Umbilical cord (tissue), 2 donors: Measurements from ENCODE around the gene SLC6A11. TPM values are rescaled to one million over a fixed set of nuclear protein-coding genes. Genes with fewer than 3 reads are reported as not detected.

Experiments
- DNase-seq: peaks from one replicate; pipeline ENCODE4 v3.0.0-alpha.2; 2015; ENCODE audit warnings: low spot score
- total RNA-seq: library from RNA; depleted of rRNA; stranded (reverse); fragments of >200 nt; gene quantifications from one replicate; pipeline ENCODE4 v1.2.3, GENCODE V29; 2014; ENCODE audit warnings: low replicate concordance; ENCODE audit not compliant: insufficient read depth

Gene SLC6A11
- total RNA-seq, 1 donor from 2014 or later: 1.4 TPM

- no peak for DNase-seq
Measured at GRCh38 chr3:10951295-10951926, 135.4 kb downstream of the SLC6A11 start.

- DNase-seq: no peak
Measured at GRCh38 chr3:10952525-10952924, 136.5 kb downstream of the SLC6A11 start.

- DNase-seq: no peak
Measured at GRCh38 chr3:10954740-10955139, 138.7 kb downstream of the SLC6A11 start.

GRCh38 chr3:10955711-10956453 lies 139.9 kb downstream of the SLC6A11 start:
- no peak for DNase-seq

GRCh38 chr3:10956531-10956930 lies 140.5 kb downstream of the SLC6A11 start:
- no peak for DNase-seq

GRCh38 chr3:10956986-10957385 lies 141.0 kb downstream of the SLC6A11 start:
- no peak for DNase-seq

- no peak for DNase-seq
Measured at GRCh38 chr3:10957976-10958749, 142.1 kb downstream of the SLC6A11 start.

GRCh38 chr3:10960255-10960654 lies 144.2 kb downstream of the SLC6A11 start:
- DNase-seq: no peak

GRCh38 chr3:10961921-10962320 lies 145.9 kb downstream of the SLC6A11 start:
- DNase-seq: no peak

- no peak for DNase-seq
Measured at GRCh38 chr3:10962481-10963036, 146.5 kb downstream of the SLC6A11 start.

- DNase-seq: peak; percentile 25
Measured at GRCh38 chr3:10964537-10965167, 148.6 kb downstream of the SLC6A11 start.

GRCh38 chr3:10968401-10968800 lies 152.4 kb downstream of the SLC6A11 start:
- no peak for DNase-seq

GRCh38 chr3:10970306-10970960 lies 154.4 kb downstream of the SLC6A11 start:
- DNase-seq: no peak

GRCh38 chr3:10972072-10972782 lies 156.2 kb downstream of the SLC6A11 start:
- no peak for DNase-seq

- no peak for DNase-seq
Measured at GRCh38 chr3:10973046-10973595, 157.1 kb downstream of the SLC6A11 start.

- no peak for DNase-seq
Measured at GRCh38 chr3:10974131-10974530, 158.1 kb downstream of the SLC6A11 start.

GRCh38 chr3:10974746-10975375 lies 158.8 kb downstream of the SLC6A11 start:
- DNase-seq: no peak

GRCh38 chr3:10975695-10976234 lies 159.7 kb downstream of the SLC6A11 start:
- DNase-seq: no peak

GRCh38 chr3:10976770-10977169 lies 160.7 kb downstream of the SLC6A11 start:
- DNase-seq: no peak
